CD14-positive monocyte (primary cell): Measurements from ENCODE around the gene RAI1. TPM values are rescaled to one million over a fixed set of nuclear protein-coding genes. Genes with fewer than 3 reads are reported as not detected.

Source experiments
- DNase-seq, 3 donors: peaks; one replicate each; pipeline ENCODE4 v3.0.0-alpha.2; 2011 to 2022
- H2AFZ ChIP-seq: 2 replicates; pipeline ENCODE4 v1.6.0; 2012; ENCODE audit warnings: mild to moderate bottlenecking, low read depth, low read length, inconsistent platforms; ENCODE audit not compliant: insufficient read depth, poor library complexity, severe bottlenecking
- H3K27ac ChIP-seq, 2 donors: 1 replicate in 1 of 2; 2 replicates in 1 of 2; pipeline ENCODE4 v1.5.1; 2012 to 2013; ENCODE audit warnings: low read length in 2 of 2, control low read depth in 1 of 2, inconsistent platforms in 1 of 2, low read depth in 1 of 2, mild to moderate bottlenecking in 1 of 2
- H3K27me3 ChIP-seq, 2 donors: one replicate each; pipeline versions ENCODE4 v1.6.0 to v1.6.1; 2011 to 2013; ENCODE audit warnings: low read length in 2 of 2; ENCODE audit not compliant: control insufficient read depth in 2 of 2, insufficient read depth in 2 of 2
- H3K36me3 ChIP-seq, 2 donors: replicated peaks in 1 of 2; 1 replicate in 1 of 2; 2 replicates in 1 of 2; pipeline versions ENCODE4 v1.5.1 to v1.6.1; 2012 to 2013; ENCODE audit warnings: low read length in 2 of 2, control low read depth in 1 of 2, inconsistent platforms in 1 of 2, mild to moderate bottlenecking in 1 of 2; ENCODE audit not compliant: insufficient read depth in 2 of 2, control insufficient read depth in 1 of 2
- H3K4me1 ChIP-seq, 2 donors: 1 replicate in 1 of 2; 2 replicates in 1 of 2; pipeline versions ENCODE4 v1.5.1 to v1.6.1; 2012 to 2013; ENCODE audit warnings: low read length in 2 of 2, control low read depth in 1 of 2, inconsistent platforms in 1 of 2, mild to moderate bottlenecking in 1 of 2, moderate library complexity in 1 of 2; ENCODE audit not compliant: insufficient read depth in 2 of 2, control insufficient read depth in 1 of 2
- H3K4me2 ChIP-seq: replicated peaks from 2 replicates; pipeline ENCODE3; 2012; ENCODE audit warnings: low read length, moderate library complexity, mild to moderate bottlenecking; ENCODE audit not compliant: poor library complexity, severe bottlenecking; ENCODE audit errors: extremely low read depth
- H3K4me3 ChIP-seq, 3 experiments: fragments of 200-600 bp in 1 of 3; sonication (generic) in 1 of 3; replicated peaks in 1 of 3; 1 replicate in 2 of 3; 2 replicates in 1 of 3; pipeline ENCODE4 v1.5.1; 2011 to 2013; ENCODE audit warnings: low read length in 3 of 3, mild to moderate bottlenecking in 3 of 3, control low read depth in 2 of 3, low read depth in 2 of 3, inconsistent platforms in 1 of 3, moderate library complexity in 1 of 3
- H3K79me2 ChIP-seq: 2 replicates; pipeline ENCODE4 v1.6.0; 2012; ENCODE audit warnings: mild to moderate bottlenecking, control low read depth, inconsistent platforms, low read length, moderate library complexity; ENCODE audit not compliant: insufficient read depth
- H3K9ac ChIP-seq: 2 replicates; pipeline ENCODE4 v1.6.0; 2017; ENCODE audit warnings: low read length, mild to moderate bottlenecking; ENCODE audit not compliant: insufficient read depth, poor library complexity, severe bottlenecking
- H3K9me3 ChIP-seq, 2 donors: replicated peaks in 1 of 2; 1 replicate in 1 of 2; 2 replicates in 1 of 2; pipeline versions ENCODE4 v1.5.1 to v1.6.1; 2012 to 2013; ENCODE audit warnings: low read length in 2 of 2, control low read depth in 1 of 2; ENCODE audit not compliant: control insufficient read depth in 1 of 2, insufficient read depth in 1 of 2
- H4K20me1 ChIP-seq: 2 replicates; pipeline ENCODE4 v1.6.0; 2012; ENCODE audit warnings: mild to moderate bottlenecking, low read length, control low read depth, moderate library complexity; ENCODE audit not compliant: insufficient read depth
- H3K27ac Mint-ChIP-seq, 7 donors: one replicate each; pipeline ENCODE4 v1.8.0; 2020; ENCODE audit warnings: mild to moderate bottlenecking in 7 of 7, mixed read lengths in 7 of 7, moderate library complexity in 6 of 7, inconsistent platforms in 2 of 7
- H3K27me3 Mint-ChIP-seq, 3 donors: one replicate each; pipeline ENCODE4 v1.8.0; 2021 to 2022; ENCODE audit warnings: low read depth in 3 of 3, mild to moderate bottlenecking in 3 of 3, mixed read lengths in 3 of 3, moderate library complexity in 3 of 3, inconsistent platforms in 1 of 3
- H3K36me3 Mint-ChIP-seq, 2 donors: one replicate each; pipeline ENCODE4 v1.8.0; 2020; ENCODE audit warnings: mixed read lengths in 2 of 2, inconsistent platforms in 1 of 2, mild to moderate bottlenecking in 1 of 2
- H3K4me1 Mint-ChIP-seq: one replicate; pipeline ENCODE4 v1.8.0; 2020; ENCODE audit warnings: mild to moderate bottlenecking, mixed read lengths
- H3K4me3 Mint-ChIP-seq, 2 donors: one replicate each; pipeline ENCODE4 v1.8.0; 2020; ENCODE audit warnings: mild to moderate bottlenecking in 2 of 2, mixed read lengths in 2 of 2, moderate library complexity in 1 of 2
- H3K9me3 Mint-ChIP-seq, 7 donors: one replicate each; pipeline ENCODE4 v1.8.0; 2020 to 2022; ENCODE audit warnings: mixed read lengths in 7 of 7, mild to moderate bottlenecking in 6 of 7, moderate library complexity in 6 of 7, inconsistent platforms in 2 of 7
- CTCF ChIP-seq: fragments of 200-600 bp; IDR thresholded peaks from one replicate; pipeline ENCODE4 v1.8.0; 2022; ENCODE audit warnings: antibody characterized with exemption, mild to moderate bottlenecking
- WGBS: methylation state at CpG from one replicate; pipeline ENCODE4 v1.1.5; 2013; ENCODE audit warnings: missing lambda C conversion rate; ENCODE audit not compliant: insufficient coverage; 5-methylcytosine and 5-hydroxymethylcytosine counted together
- intact Hi-C, 2 donors: fragments of 100-400 bp; cut with micrococcal nuclease; formaldehyde crosslinking; loops; one replicate each; pipeline versions ENCODE4 v1.15.0 to v1.15.1; 2023
- polyA plus RNA-seq, 3 donors: library from polyadenylated mRNA; depleted of rRNA in 1 of 3; unstranded in 2 of 3; stranded (reverse) in 1 of 3; fragments of 300-500 nt in 2 of 3; fragments of >200 nt in 1 of 3; fragmentation: Illumina TruSeq in 2 of 3; gene quantifications; 1 replicate in 2 of 3; 2 replicates in 1 of 3; pipeline ENCODE4 v1.2.3, GENCODE V29; 2012 to 2021

Gene RAI1
- polyA plus RNA-seq, 3 donors: 0.89 to 4.4 (median 1.5) TPM

GRCh38 chr17:17645961-17646360, 35.3 kb upstream of the RAI1 start:
- H3K79me2 ChIP-seq: no peaks in the 10 kb centered on the region
- intact Hi-C loops: no loop called here
- no peak overlapping the region for H3K4me3 Mint-ChIP-seq
- no peak for TF ChIP-seq CTCF
- no peaks in the 10 kb centered on the region for H3K27me3 ChIP-seq
- H3K27me3 Mint-ChIP-seq: peaks cover 0 to 10% (median 7%) of the 10 kb centered on the region in 3 donors
- no CpG with 5 or more reads among the region's 2 CpGs for WGBS
- H2AFZ ChIP-seq: no peak overlapping the region
- H3K9me3 Mint-ChIP-seq: peaks cover 7 to 23% (median 12%) of the 10 kb centered on the region in 7 donors
- H3K36me3 ChIP-seq: no peaks in the 10 kb centered on the region
- H3K4me3 ChIP-seq: no peak overlapping the region
- H3K4me1 ChIP-seq: peaks cover 9 to 10% of the 10 kb centered on the region in 2 donors
- no peaks in the 10 kb centered on the region for H3K9me3 ChIP-seq
- DNase-seq: no peak
- H3K27ac ChIP-seq: no peak overlapping the region
- no peak overlapping the region for H3K9ac ChIP-seq
- peak overlapping the region in 1 of 7 donors; percentile 19 for H3K27ac Mint-ChIP-seq
- H3K36me3 Mint-ChIP-seq: no peaks in the 10 kb centered on the region
- peaks cover 10% of the 10 kb centered on the region for H3K4me1 Mint-ChIP-seq
- no peak overlapping the region for H3K4me2 ChIP-seq
- no peaks in the 10 kb centered on the region for H4K20me1 ChIP-seq

GRCh38 chr17:17647524-17648178, 33.6 kb upstream of the RAI1 start:
- no peak for DNase-seq
- WGBS: 95% methylated on average over 5 of the region's 14 CpGs
- no peaks in the 10 kb centered on the region for H3K79me2 ChIP-seq
- Mint-ChIP-seq H3K4me1 (no peaks in the 10 kb centered on the region), H3K27me3 (peaks cover 0 to 10% (median 7%) of the 10 kb centered on the region in 3 donors), H3K27ac (no peak overlapping the region), H3K36me3 (no peaks in the 10 kb centered on the region), H3K4me3 (no peak overlapping the region), H3K9me3 (peaks cover 7 to 24% (median 12%) of the 10 kb centered on the region in 7 donors)
- H4K20me1 ChIP-seq: no peaks in the 10 kb centered on the region
- H3K9ac ChIP-seq: no peak overlapping the region
- no peak overlapping the region for H3K4me2 ChIP-seq
- H3K4me1 ChIP-seq: no peaks in the 10 kb centered on the region
- no peak for TF ChIP-seq CTCF
- H3K36me3 ChIP-seq: no peaks in the 10 kb centered on the region
- no peak overlapping the region for H3K27ac ChIP-seq
- H2AFZ ChIP-seq: no peak overlapping the region
- no peak overlapping the region for H3K4me3 ChIP-seq
- H3K9me3 ChIP-seq: no peaks in the 10 kb centered on the region
- intact Hi-C loops: no loop called here
- no peaks in the 10 kb centered on the region for H3K27me3 ChIP-seq
